Thoracic aorta (tissue), 2 donors: Measurements from ENCODE around the gene NR2E3. TPM values are rescaled to one million over a fixed set of nuclear protein-coding genes. Genes with fewer than 3 reads are reported as not detected.

Experiments
- ATAC-seq: fragments of 150-250 bp; one replicate; pipeline ENCODE4 v1.8.0; 2017; ENCODE audit warnings: low read depth; ENCODE audit not compliant: insufficient number of reproducible peaks, low FRiP score
- DNase-seq: peaks from one replicate; pipeline ENCODE4 v3.0.0-alpha.2; 2020; ENCODE audit warnings: low spot score
- H3K27ac ChIP-seq, 2 donors: fragments of 200-600 bp; sonication (generic); 1 replicate in 1 of 2; 2 replicates in 1 of 2; pipeline ENCODE4 v1.5.1; 2016; ENCODE audit warnings: mild to moderate bottlenecking in 2 of 2, moderate library complexity in 2 of 2
- H3K27me3 ChIP-seq: fragments of 200-600 bp; sonication (generic); replicated peaks from 2 replicates; pipeline ENCODE4 v1.6.0; 2016; ENCODE audit warnings: mild to moderate bottlenecking; ENCODE audit not compliant: insufficient read depth
- H3K36me3 ChIP-seq: fragments of 200-600 bp; sonication (generic); one replicate; pipeline ENCODE4 v1.5.1; 2016
- H3K4me1 ChIP-seq, 2 donors: fragments of 200-600 bp; sonication (generic); 1 replicate in 1 of 2; 2 replicates in 1 of 2; pipeline versions ENCODE4 v1.5.1 to v1.6.0; 2016; ENCODE audit warnings: low read depth in 2 of 2, mild to moderate bottlenecking in 1 of 2; ENCODE audit not compliant: control insufficient read depth in 1 of 2
- H3K4me3 ChIP-seq: fragments of 200-600 bp; sonication (generic); 2 replicates; pipeline ENCODE4 v1.5.1; 2016; ENCODE audit warnings: mild to moderate bottlenecking
- H3K9me3 ChIP-seq: fragments of 200-600 bp; sonication (generic); 2 replicates; pipeline ENCODE4 v1.5.1; 2016
- CTCF ChIP-seq: fragments of 200-600 bp; sonication (generic); IDR thresholded peaks from one replicate; pipeline ENCODE4 v1.5.1; 2019; ENCODE audit warnings: antibody characterized with exemption
- total RNA-seq, 2 donors: library from RNA; depleted of rRNA; stranded (reverse); fragments of >200 nt; gene quantifications; one replicate each; pipeline versions ENCODE4 v1.1.0 to v1.2.3, GENCODE V29; 2016

Gene NR2E3
- total RNA-seq, 2 donors from 2014 or later = 0.27 to 0.92 TPM

GRCh38 chr15:71775856-71776255, 34.5 kb upstream of the NR2E3 start:
- H3K4me3 ChIP-seq = no peak overlapping the region
- no peaks in the 10 kb centered on the region for H3K27me3 ChIP-seq
- H3K36me3 ChIP-seq = no peaks in the 10 kb centered on the region
- DNase-seq (no peak), ATAC-seq (no peak)
- no peaks in the 10 kb centered on the region for H3K9me3 ChIP-seq
- H3K27ac ChIP-seq = no peak overlapping the region
- TF ChIP-seq CTCF = no peak
- peaks cover 4 to 33% of the 10 kb centered on the region in 2 donors for H3K4me1 ChIP-seq

GRCh38 chr15:71776304-71776703, 34.0 kb upstream of the NR2E3 start:
- Histone ChIP-seq H3K27ac (no peak overlapping the region), H3K4me3 (no peak overlapping the region), H3K27me3 (no peaks in the 10 kb centered on the region), H3K36me3 (no peaks in the 10 kb centered on the region), H3K4me1 (peaks cover 6 to 37% of the 10 kb centered on the region in 2 donors), H3K9me3 (no peaks in the 10 kb centered on the region)
- no peak for ATAC-seq
- TF ChIP-seq CTCF = no peak
- DNase-seq = no peak

- no peak for ATAC-seq
- Histone ChIP-seq H3K27me3 (no peaks in the 10 kb centered on the region), H3K4me1 (peaks cover 6 to 48% of the 10 kb centered on the region in 2 donors), H3K36me3 (no peaks in the 10 kb centered on the region), H3K27ac (peak overlapping the region; percentile 74 to 91), H3K4me3 (no peak overlapping the region), H3K9me3 (no peaks in the 10 kb centered on the region)
- DNase-seq = no peak
- TF ChIP-seq CTCF = no peak
Observed at GRCh38 chr15:71777216-71777943, 33.0 kb upstream of the NR2E3 start.

DNA sequence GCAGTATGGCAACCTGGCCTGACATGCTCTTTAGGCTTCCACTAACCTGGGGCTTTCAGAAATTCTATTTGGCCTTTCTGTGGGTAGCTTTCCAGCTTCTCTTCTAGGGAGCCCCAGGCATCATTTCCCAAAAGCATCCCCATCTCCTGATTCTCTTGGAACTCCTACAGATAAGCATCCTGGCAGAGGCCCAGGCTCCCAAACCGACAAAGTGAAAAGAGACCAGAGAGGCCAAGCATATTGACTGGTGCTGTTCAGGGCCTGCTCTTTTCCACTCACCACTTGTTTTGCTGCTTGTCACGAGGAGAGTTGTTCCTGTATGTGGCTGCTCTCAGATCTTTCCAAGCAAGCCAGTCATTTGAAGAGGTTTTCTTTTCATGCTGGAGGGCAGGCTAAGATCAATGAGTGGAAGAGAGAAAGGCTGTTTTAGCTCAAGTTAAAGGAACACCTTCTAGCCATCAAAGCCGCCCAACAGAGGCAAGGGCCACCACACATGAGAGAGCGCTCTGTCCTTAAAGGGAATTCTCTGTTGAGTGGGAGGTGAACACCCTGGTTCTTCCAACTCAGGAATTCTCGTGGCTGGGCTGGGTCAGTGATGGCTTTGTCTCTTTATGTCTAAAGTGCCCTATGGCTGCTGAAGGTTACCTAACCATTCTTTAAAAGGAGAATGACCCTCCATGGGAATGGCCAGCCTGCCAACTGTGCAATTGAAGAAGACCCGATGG, 31.1 kb upstream of the NR2E3 start:
- ATAC-seq (no peak), DNase-seq (no peak)
- Histone ChIP-seq H3K27ac (peak overlapping the region; percentile 74 to 91), H3K27me3 (no peaks in the 10 kb centered on the region), H3K9me3 (no peaks in the 10 kb centered on the region), H3K4me1 (peaks cover 9 to 63% of the 10 kb centered on the region in 2 donors), H3K36me3 (no peaks in the 10 kb centered on the region), H3K4me3 (no peak overlapping the region)
- TF ChIP-seq CTCF = no peak

- no peaks in the 10 kb centered on the region for H3K27me3 ChIP-seq
- TF ChIP-seq CTCF = peak; percentile 73
- no peaks in the 10 kb centered on the region for H3K9me3 ChIP-seq
- H3K36me3 ChIP-seq = no peaks in the 10 kb centered on the region
- H3K4me3 ChIP-seq = peak overlapping the region; percentile 34
- ATAC-seq (peak; percentile 56), DNase-seq (no peak)
- H3K4me1 ChIP-seq = peaks cover 9 to 63% of the 10 kb centered on the region in 2 donors
- peak overlapping the region; percentile 74 to 91 for H3K27ac ChIP-seq
Observed at GRCh38 chr15:71780115-71780976, 30.0 kb upstream of the NR2E3 start.
